Activated CD4-positive, alpha-beta memory T cell treated with anti-CD3 and anti-CD28 coated beads for 36 hours (primary cell): ENCODE measurements around the gene RGS16. TPM values are rescaled to one million over a fixed set of nuclear protein-coding genes. Genes with fewer than 3 reads are reported as not detected.

Experiments used
- CTCF ChIA-PET: fragments of 350-600 bp; sonication (Branson Sonifier 250); formaldehyde crosslinking; loops from one replicate; lab custom pipeline; 2021; ENCODE audit warnings: antibody characterized with exemption, inconsistent platforms; lab: Charles Lee
- POLR2A ChIA-PET: fragments of 350-600 bp; sonication (Branson Sonifier 250); formaldehyde crosslinking; loops from one replicate; lab custom pipeline; 2021; ENCODE audit warnings: antibody characterized with exemption; lab: Charles Lee
- DNase-seq: peaks from one replicate; pipeline ENCODE4 v3.0.0-alpha.2; 2020
- H3K27ac Mint-ChIP-seq: one replicate; pipeline ENCODE4 v1.8.0; 2021; ENCODE audit warnings: mixed read lengths
- H3K27me3 Mint-ChIP-seq: one replicate; pipeline ENCODE4 v1.8.0; 2021; ENCODE audit warnings: mixed read lengths
- H3K36me3 Mint-ChIP-seq: one replicate; pipeline ENCODE4 v1.8.0; 2021; ENCODE audit warnings: mixed read lengths
- H3K4me1 Mint-ChIP-seq: one replicate; pipeline ENCODE4 v1.8.0; 2021; ENCODE audit warnings: low read depth, mixed read lengths
- H3K4me3 Mint-ChIP-seq: one replicate; pipeline ENCODE4 v1.8.0; 2021; ENCODE audit warnings: mild to moderate bottlenecking, mixed read lengths
- H3K9me3 Mint-ChIP-seq: one replicate; pipeline ENCODE4 v1.8.0; 2021; ENCODE audit warnings: mixed read lengths
- intact Hi-C: fragments of 100-400 bp; cut with micrococcal nuclease; formaldehyde crosslinking; loops from one replicate; pipeline ENCODE4 v1.15.1; 2023
- total RNA-seq, 2 experiments: library from RNA; stranded (reverse); gene quantifications; one replicate each; pipeline ENCODE4 v1.2.3, GENCODE V29; 2021

Gene RGS16
- total RNA-seq, 2 experiments from 2014 or later, result 49.8 to 51.9 TPM

DNA sequence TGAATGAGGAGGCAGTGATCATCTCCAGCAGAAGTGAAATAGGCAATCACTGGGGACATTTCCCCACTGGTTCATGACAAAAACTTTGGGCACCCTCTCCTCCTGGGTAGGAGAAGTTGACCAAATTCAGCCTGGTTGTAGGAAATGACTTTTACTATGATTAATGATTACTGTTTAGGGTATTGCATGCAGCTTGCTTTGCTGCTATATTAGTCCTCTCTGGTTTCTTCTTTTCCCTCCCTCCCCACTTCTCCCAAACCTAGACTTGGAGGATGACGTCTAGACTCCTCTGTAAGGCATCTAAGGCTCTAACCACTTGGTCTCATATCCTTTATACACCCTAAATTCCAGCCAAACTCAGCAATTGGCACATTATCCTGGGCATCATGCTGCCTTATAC is 3.4 kb upstream of the RGS16 start:
- intact Hi-C loops, result loop anchor here (10.0 kb wide), 1 partner anchor 867 kb away; the partner anchor contains the start of gene SMG7
- ChIA-PET POLR2A (interaction anchor here (6.1 kb wide), 1 partner anchor 7 kb away, joined by 83 read pairs; no protein-coding TSS in a partner anchor), CTCF (interaction anchor here (0.7 to 22.4 kb wide), 5 partner anchors 9 to 180 kb away, joined by 3 to 1086 read pairs (median 4); partner anchors contain the start of gene NPL)
- Mint-ChIP-seq H3K4me1 (peaks cover 38% of the 10 kb centered on the region), H3K27me3 (no peaks in the 10 kb centered on the region), H3K9me3 (no peaks in the 10 kb centered on the region), H3K27ac (no peak overlapping the region), H3K4me3 (no peak overlapping the region), H3K36me3 (no peaks in the 10 kb centered on the region)
- no peak for DNase-seq

DNA sequence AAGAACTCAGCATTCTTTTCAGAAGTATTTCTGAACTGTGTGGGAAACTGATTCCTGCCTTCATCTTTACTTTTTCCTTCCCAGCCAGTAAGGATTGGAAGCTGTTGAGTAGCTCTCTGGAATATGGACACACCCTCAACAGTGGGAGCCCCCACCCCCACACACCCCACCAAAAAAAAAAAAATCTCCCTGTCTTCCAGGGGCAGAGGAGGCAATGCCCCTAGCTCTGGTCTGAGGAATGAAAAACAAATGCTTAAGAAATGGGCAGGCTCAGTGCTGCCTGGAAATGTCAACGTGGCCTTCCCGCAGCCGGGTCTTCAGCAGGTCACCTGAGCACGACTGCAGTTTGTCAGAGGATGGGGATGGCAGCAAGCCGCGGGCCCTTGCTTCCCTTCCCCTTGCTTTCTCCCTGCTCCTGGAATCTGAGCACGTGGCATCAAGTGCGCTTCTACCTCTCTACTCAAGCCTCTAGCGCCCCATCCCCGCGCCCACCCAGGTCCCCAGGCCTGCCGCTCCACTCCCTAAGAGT is 479 bp downstream of the RGS16 start:
- Mint-ChIP-seq H3K9me3 (no peaks in the 10 kb centered on the region), H3K27me3 (no peaks in the 10 kb centered on the region), H3K4me1 (peaks cover 28% of the 10 kb centered on the region), H3K36me3 (peaks cover 4% of the 10 kb centered on the region), H3K27ac (no peak overlapping the region), H3K4me3 (no peak overlapping the region)
- ChIA-PET CTCF (interaction anchor here (0.9 to 22.4 kb wide), 10 partner anchors 8 to 184 kb away, joined by 3 to 1086 read pairs (median 4); partner anchors contain the start of gene NPL), POLR2A (interaction anchor here (0.6 to 6.1 kb wide), 12 partner anchors 10 to 236 kb away, joined by 3 to 83 read pairs (median 6); partner anchors contain the start of genes DHX9 and RNASEL)
- DNase-seq, result peak; percentile 52
- intact Hi-C loops, result loop anchor here (1.0 to 10.0 kb wide), 7 partner anchors 13 to 871 kb away; partner anchors contain the start of genes DHX9 and SMG7

DNA sequence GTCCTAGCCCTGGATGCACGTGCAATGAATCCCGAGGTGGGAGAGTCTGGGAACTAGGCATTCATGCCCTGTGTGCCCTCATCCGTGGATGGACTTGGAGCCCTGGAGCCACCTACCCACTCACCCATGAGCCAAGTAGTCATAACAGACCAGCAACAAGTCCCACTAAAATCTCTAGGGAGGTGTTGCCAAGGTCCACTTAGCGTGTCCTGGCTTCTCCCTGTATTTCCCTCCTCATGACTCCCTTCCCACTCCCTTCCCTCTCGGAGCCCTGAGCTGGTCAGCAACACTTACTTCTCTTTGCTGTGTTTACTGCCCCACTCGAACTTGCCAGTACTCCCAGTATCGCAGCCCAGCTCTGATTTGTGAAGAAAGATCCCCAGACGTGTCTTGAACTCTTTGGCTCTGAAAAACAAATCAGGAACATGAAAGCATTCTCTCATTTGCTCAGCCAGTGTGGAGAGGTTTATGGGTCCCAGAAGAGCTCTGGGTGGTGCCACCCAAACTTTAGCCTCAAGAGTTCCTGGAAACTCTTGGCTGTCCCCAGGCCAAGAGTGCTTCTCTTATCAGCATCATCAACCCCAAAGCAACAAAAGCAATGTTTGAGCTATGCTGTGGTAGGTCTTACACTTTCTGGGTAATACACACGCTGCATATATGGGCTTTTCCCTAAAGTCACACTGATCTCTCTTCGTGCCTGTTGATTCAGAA is 1.1 kb downstream of the RGS16 start:
- peak; percentile 60 for DNase-seq
- no peak overlapping the region for H3K27ac Mint-ChIP-seq
- no peaks in the 10 kb centered on the region for H3K9me3 Mint-ChIP-seq
- H3K4me1 Mint-ChIP-seq, result peaks cover 25% of the 10 kb centered on the region
- ChIA-PET CTCF (interaction anchor here (0.9 to 22.4 kb wide), 12 partner anchors 8 to 184 kb away, joined by 3 to 1086 read pairs (median 4); partner anchors contain the start of gene NPL), POLR2A (interaction anchor here (0.6 to 6.1 kb wide), 11 partner anchors 10 to 237 kb away, joined by 3 to 83 read pairs (median 6); partner anchors contain the start of genes DHX9 and RNASEL)
- intact Hi-C loops, result loop anchor here (1.0 to 10.0 kb wide), 7 partner anchors 13 to 872 kb away; partner anchors contain the start of genes DHX9 and SMG7
- H3K4me3 Mint-ChIP-seq, result no peak overlapping the region
- H3K36me3 Mint-ChIP-seq, result peaks cover 6% of the 10 kb centered on the region
- no peaks in the 10 kb centered on the region for H3K27me3 Mint-ChIP-seq

DNA sequence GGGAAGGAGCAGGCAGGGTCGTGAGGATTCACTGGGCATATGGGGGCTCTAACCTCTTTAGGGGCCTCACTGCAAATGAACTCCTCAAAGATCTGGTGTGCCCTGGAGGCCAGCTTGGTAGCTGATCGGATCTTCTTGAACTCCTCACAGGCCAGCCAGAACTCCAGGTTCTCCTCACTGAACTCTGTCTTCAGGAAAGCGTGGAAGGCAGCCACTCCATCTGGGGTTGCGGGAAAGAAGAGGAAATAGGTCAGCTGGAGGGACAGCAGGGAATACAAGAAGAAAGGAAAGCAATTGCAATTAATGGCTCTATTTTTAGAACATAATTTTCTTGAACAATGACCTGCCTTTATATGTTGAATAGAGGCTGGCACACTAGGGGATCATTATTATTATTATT is 2.3 kb downstream of the RGS16 start:
- POLR2A ChIA-PET, result interaction anchor here (1.0 to 2.2 kb wide), 2 partner anchors 14 to 181 kb away, joined by 3 to 15 read pairs; no protein-coding TSS in a partner anchor

DNA sequence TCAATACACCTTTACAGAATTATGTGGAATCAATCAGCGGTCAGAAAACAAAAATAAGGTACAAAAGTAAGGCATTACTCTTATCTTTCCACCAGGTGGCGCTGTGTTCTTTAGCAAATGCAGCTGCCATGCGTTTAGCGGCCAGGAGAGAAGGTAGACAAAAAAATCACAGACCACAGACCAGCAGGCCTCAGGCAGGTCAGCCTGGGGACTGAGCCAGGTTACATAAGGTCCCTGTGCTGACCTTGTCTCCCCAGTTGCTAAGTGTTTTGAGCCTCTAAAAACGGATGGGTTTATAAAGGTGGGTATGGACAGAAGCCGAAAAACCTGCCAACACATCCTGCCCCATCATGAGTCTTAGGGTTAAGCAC is 2.8 kb downstream of the RGS16 start:
- peaks cover 6% of the 10 kb centered on the region for H3K36me3 Mint-ChIP-seq
- peaks cover 14% of the 10 kb centered on the region for H3K4me1 Mint-ChIP-seq
- POLR2A ChIA-PET, result interaction anchor here (0.6 to 2.2 kb wide), 4 partner anchors 14 to 185 kb away, joined by 3 to 15 read pairs (median 3); no protein-coding TSS in a partner anchor
- H3K27ac Mint-ChIP-seq, result no peak overlapping the region
- intact Hi-C loops, result loop anchor here (1.0 to 10.0 kb wide), 3 partner anchors 181 to 873 kb away; partner anchors contain the start of genes DHX9 and SMG7
- peak; percentile 72 for DNase-seq
- CTCF ChIA-PET, result interaction anchor here (0.8 to 22.4 kb wide), 13 partner anchors 8 to 186 kb away, joined by 3 to 1086 read pairs (median 4); partner anchors contain the start of genes NPL and RNASEL
- H3K9me3 Mint-ChIP-seq, result no peaks in the 10 kb centered on the region
- H3K27me3 Mint-ChIP-seq, result no peaks in the 10 kb centered on the region
- H3K4me3 Mint-ChIP-seq, result no peak overlapping the region

More for the DNA sequence above, 2.3 kb downstream of the RGS16 start:
- Mint-ChIP-seq H3K4me1 (peaks cover 18% of the 10 kb centered on the region), H3K9me3 (no peaks in the 10 kb centered on the region), H3K27me3 (no peaks in the 10 kb centered on the region), H3K27ac (no peak overlapping the region), H3K36me3 (peaks cover 6% of the 10 kb centered on the region), H3K4me3 (no peak overlapping the region)
- intact Hi-C loops, result loop anchor here (1.0 to 10.0 kb wide), 4 partner anchors 117 to 873 kb away; partner anchors contain the start of genes DHX9 and SMG7
- no peak for DNase-seq
- CTCF ChIA-PET, result interaction anchor here (1.1 to 22.4 kb wide), 10 partner anchors 9 to 185 kb away, joined by 3 to 1086 read pairs (median 4); partner anchors contain the start of genes NPL and RNASEL

DNA sequence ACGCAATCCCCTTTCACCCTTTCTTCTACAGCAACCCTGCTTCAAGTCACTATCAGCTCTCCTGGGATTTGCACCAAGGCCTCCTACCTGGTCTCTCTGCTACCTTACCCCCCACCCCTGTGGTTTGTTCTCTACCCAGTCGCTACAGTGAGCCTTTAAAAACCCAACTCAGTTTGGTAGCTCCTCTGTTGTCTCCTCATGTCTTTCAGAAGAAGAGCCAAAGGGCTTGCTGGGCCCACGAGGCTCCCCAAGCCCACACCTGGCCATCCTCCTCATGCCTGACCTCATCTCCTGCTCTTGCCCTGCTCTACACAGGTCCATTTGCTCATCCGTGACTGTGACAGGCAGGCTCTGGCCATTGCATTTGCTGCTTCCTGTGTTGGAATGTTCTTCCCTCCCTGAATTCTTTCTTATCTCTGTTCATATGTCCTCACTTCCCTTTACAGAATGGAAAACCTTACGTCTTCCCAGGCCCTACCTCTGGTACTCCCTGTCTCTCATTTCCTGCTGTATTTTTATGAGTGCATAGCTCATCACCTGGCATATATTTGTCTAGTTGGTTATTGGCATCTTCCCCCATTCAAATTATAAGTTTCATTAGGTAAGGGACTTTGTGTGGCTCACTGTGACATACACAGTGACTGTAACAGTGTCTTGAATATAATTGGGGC is 3.3 kb downstream of the RGS16 start:
- Mint-ChIP-seq H3K4me1 (peaks cover 16% of the 10 kb centered on the region), H3K27me3 (no peaks in the 10 kb centered on the region), H3K36me3 (peaks cover 6% of the 10 kb centered on the region), H3K4me3 (no peak overlapping the region), H3K27ac (no peak overlapping the region), H3K9me3 (no peaks in the 10 kb centered on the region)
- ChIA-PET CTCF (interaction anchor here (0.8 to 22.4 kb wide), 13 partner anchors 8 to 186 kb away, joined by 3 to 1086 read pairs (median 4); partner anchors contain the start of genes NPL and RNASEL), POLR2A (interaction anchor here (0.6 to 3.5 kb wide), 4 partner anchors 14 to 186 kb away, joined by 3 to 15 read pairs (median 8); no protein-coding TSS in a partner anchor)
- no peak for DNase-seq
- intact Hi-C loops, result loop anchor here (1.0 to 10.0 kb wide), 3 partner anchors 181 to 874 kb away; partner anchors contain the start of genes DHX9 and SMG7

DNA sequence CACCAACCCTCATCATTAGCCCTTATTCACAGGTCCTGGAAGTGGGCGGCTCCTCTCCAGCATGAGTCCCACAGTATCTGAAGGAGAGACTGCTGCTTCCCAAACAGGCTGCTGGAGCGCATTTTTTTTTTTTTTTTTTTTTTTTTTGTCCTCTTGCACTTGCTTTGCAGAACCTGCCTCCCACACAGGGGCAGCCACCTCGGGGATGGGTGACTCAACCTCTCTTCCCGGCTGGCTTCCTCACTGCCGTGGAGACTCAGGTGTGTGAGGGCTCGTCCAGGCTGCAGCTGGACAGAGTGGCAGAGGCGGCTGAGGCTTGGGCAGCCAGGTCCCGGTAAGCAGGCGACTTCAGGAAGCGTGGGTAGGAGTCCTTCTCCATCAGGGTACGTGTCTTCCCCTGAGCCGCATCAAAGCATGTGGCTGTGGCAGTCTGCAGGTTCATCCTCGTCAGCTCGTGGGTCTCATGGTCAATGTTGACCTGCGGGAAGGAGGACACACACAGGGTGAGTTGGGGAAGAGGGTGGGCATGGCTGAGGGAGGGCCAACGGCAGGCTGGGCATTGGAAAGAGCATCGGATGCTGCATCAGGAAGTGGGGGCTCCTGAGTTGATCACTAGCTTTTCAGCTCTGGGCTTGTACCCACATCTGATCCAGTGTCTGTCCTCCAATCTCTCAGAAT is 4.0 kb downstream of the RGS16 start:
- Mint-ChIP-seq H3K27ac (no peak overlapping the region), H3K4me1 (peaks cover 17% of the 10 kb centered on the region), H3K4me3 (peak overlapping the region; percentile 39), H3K27me3 (no peaks in the 10 kb centered on the region), H3K36me3 (peaks cover 6% of the 10 kb centered on the region), H3K9me3 (no peaks in the 10 kb centered on the region)
- intact Hi-C loops, result loop anchor here (5.0 to 10.0 kb wide), 2 partner anchors 237 to 875 kb away; partner anchors contain the start of genes DHX9 and SMG7
- ChIA-PET POLR2A (interaction anchor here (1.0 to 3.5 kb wide), 4 partner anchors 15 to 188 kb away, joined by 3 to 15 read pairs (median 8); no protein-coding TSS in a partner anchor), CTCF (interaction anchor here (0.8 to 22.4 kb wide), 8 partner anchors 11 to 187 kb away, joined by 3 to 1086 read pairs (median 5); partner anchors contain the start of genes NPL and RNASEL)
- no peak for DNase-seq

DNA sequence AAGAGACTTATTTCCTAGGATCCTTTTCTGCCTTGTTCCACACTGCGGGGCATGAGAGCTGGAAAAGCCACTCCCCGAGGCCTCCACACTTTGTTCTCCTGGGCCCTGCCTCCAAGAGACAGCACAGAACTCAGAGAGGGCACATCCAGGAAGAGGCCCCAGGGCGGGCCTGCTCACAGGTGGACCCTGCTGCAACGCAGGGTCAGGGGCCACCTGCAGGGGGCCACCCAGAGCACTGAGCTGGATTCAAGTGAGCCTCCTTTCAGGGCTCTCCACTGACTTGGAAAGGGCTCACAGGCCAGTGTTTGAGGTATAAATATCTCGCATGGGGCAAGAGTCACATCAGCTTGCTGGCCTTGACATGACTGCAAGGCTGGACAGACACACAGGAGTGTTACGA is 4.8 kb downstream of the RGS16 start:
- peaks cover 10% of the 10 kb centered on the region for H3K4me1 Mint-ChIP-seq
- H3K4me3 Mint-ChIP-seq, result no peak overlapping the region
- no peak overlapping the region for H3K27ac Mint-ChIP-seq
- DNase-seq, result peak; percentile 45
- no peaks in the 10 kb centered on the region for H3K9me3 Mint-ChIP-seq
- intact Hi-C loops, result loop anchor here (5.0 kb wide), 1 partner anchor 512 kb away; no protein-coding TSS in a partner anchor
- peaks cover 6% of the 10 kb centered on the region for H3K36me3 Mint-ChIP-seq
- POLR2A ChIA-PET, result interaction anchor here (1.0 to 3.5 kb wide), 2 partner anchors 183 to 189 kb away, joined by 3 to 13 read pairs; no protein-coding TSS in a partner anchor
- no peaks in the 10 kb centered on the region for H3K27me3 Mint-ChIP-seq
- CTCF ChIA-PET, result interaction anchor here (0.8 to 22.4 kb wide), 7 partner anchors 11 to 188 kb away, joined by 3 to 1086 read pairs (median 6); partner anchors contain the start of genes NPL and RNASEL

DNA sequence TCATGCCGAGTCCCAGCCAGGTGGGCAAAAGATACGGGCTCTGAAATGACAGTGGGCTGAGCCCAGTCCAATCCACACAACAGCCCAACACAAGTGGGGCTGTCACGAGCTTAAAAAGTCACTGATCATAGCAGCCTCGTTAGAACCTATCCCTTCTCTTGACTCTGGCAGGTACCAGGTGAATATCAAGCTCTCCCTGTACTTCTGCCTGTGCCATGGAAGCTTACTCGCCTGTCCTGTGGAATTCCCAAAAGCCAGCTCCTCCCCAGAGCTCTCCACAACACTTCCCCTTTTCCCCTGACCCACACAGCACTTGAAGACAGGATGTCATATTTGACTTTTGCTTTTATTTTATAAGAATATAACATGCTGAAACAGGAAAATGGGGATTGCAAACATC is 5.9 kb downstream of the RGS16 start:
- POLR2A ChIA-PET, result interaction anchor here (0.6 to 3.5 kb wide), 2 partner anchors 16 to 185 kb away, joined by 3 to 13 read pairs; no protein-coding TSS in a partner anchor
- no peaks in the 10 kb centered on the region for H3K9me3 Mint-ChIP-seq

DNA sequence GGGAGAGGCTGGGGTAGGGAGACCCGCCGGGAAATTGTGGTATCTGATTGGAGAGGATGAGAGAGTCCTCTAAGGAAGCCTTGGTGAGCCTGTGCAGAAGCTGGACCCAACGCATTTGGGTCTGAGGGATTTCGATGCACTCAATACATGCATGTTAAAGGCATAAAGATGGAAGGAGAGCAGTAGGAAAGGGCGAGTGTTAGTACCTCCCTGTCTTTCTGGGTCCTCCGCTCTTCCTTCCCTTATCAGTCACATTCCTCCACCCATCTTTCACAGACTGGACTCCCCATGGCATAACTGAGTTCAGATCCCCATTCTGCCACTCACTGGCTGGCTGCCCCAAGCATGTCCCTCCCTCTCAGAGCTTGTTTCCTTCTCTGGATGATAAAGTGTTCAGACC is 7.3 kb downstream of the RGS16 start:
- ChIA-PET POLR2A (interaction anchor here (0.8 kb wide), 1 partner anchor 32 kb away, joined by 3 read pairs; no protein-coding TSS in a partner anchor), CTCF (interaction anchor here (0.8 to 22.4 kb wide), 6 partner anchors 8 to 190 kb away, joined by 3 to 1086 read pairs (median 27); partner anchors contain the start of genes NPL, RGS16 and RNASEL)
- Mint-ChIP-seq H3K9me3 (no peaks in the 10 kb centered on the region), H3K4me3 (no peak overlapping the region), H3K27me3 (no peaks in the 10 kb centered on the region), H3K27ac (no peak overlapping the region), H3K36me3 (peaks cover 6% of the 10 kb centered on the region), H3K4me1 (peaks cover 10% of the 10 kb centered on the region)
- DNase-seq, result no peak
- intact Hi-C loops, result loop anchor here (5.0 kb wide), 1 partner anchor 510 kb away; no protein-coding TSS in a partner anchor

More for the DNA sequence above, 5.9 kb downstream of the RGS16 start:
- Mint-ChIP-seq H3K27ac (no peak overlapping the region), H3K4me1 (peaks cover 10% of the 10 kb centered on the region), H3K27me3 (no peaks in the 10 kb centered on the region), H3K4me3 (no peak overlapping the region), H3K36me3 (peaks cover 6% of the 10 kb centered on the region)
- no peak for DNase-seq
- CTCF ChIA-PET, result interaction anchor here (0.6 to 22.4 kb wide), 6 partner anchors 9 to 189 kb away, joined by 3 to 1086 read pairs (median 4); partner anchors contain the start of genes NPL and RNASEL
- intact Hi-C loops, result loop anchor here (5.0 kb wide), 1 partner anchor 511 kb away; no protein-coding TSS in a partner anchor
